DMS153 (cell line): ENCODE data around the gene DCUN1D3.
"Not testable (repeated sequence)": the region's sequence is repeated elsewhere in the genome, so short reads cannot be mapped to it uniquely, and the experiment has no call there.

Experiments
- DNase-seq: peaks from one replicate; lab custom pipeline; 2025; lab: John Stamatoyannopoulos, UW

The DCUN1D3 gene

GRCh38 chr16:20862162-20862960 is 37.8 kb downstream of the DCUN1D3 start:
- no peak for DNase-seq

DNA sequence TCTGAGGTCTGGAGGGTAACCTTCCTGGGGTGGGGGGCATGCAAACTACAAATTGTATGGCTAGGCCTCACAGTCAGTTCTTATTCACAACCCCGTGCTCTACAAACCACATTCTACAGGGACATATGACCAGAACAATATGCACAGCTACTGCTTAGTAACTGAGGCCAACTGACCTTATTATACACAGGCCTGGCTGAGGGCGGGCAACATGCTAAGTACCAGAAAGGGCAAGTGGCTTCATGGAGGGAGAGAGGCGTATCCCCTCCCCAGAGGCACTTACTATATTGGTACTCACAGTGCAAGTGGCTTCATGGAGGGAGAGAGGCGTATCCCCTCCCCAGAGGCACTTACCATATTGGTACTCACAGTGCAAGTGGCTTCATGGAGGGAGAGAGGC is 39.2 kb downstream of the DCUN1D3 start:
- not testable (repeated sequence) for DNase-seq

GRCh38 chr16:20860361-20860760 is 39.8 kb downstream of the DCUN1D3 start:
- DNase-seq, result no peak

DNA sequence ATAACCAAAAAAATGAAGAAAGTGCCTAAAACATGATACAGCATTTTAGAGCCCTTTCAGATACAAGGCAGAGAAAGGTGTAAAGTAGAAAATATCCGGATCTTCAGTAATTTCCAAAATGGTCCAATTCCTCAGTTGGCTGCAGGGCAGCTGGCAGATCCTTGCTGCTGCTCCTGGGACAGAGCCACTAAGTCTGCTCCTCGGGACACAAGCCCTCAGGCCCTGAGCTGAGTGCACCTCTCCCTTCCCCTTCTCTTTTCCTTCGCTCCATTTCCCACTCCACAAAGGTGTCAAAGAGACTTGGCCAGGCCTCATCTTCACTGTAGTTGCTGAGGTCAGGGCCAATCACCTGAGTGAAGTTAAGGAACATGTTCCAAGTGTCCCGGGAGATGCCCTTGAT is 40.5 kb downstream of the DCUN1D3 start:
- no peak for DNase-seq

GRCh38 chr16:20859229-20859628 is 40.9 kb downstream of the DCUN1D3 start:
- no peak for DNase-seq

- no peak for DNase-seq
Measured at GRCh38 chr16:20857281-20857680, 42.9 kb downstream of the DCUN1D3 start.

- DNase-seq, result no peak
Measured at GRCh38 chr16:20854963-20855362, 45.2 kb downstream of the DCUN1D3 start.

GRCh38 chr16:20853981-20854620 is 46.1 kb downstream of the DCUN1D3 start:
- no peak for DNase-seq

DNA sequence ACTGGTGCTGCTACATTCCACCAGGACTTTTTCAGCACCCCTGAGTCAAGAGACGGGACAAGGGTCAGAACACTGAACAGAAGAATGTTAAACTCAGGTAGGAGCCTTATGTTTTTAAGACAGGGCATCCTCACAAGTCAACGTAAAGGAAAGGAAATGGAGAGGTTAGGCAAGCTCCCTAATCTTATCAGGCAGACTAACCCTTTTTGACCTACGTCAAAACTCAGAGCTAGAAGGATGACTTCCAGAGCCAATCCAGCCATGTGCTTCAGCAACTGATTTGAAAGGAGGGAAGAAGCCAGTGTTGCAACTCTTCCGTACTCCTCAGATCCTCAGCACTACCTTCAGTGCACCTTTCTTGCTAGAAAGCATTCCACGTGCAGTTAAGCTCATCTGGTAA is 47.0 kb downstream of the DCUN1D3 start:
- no peak for DNase-seq

DNA sequence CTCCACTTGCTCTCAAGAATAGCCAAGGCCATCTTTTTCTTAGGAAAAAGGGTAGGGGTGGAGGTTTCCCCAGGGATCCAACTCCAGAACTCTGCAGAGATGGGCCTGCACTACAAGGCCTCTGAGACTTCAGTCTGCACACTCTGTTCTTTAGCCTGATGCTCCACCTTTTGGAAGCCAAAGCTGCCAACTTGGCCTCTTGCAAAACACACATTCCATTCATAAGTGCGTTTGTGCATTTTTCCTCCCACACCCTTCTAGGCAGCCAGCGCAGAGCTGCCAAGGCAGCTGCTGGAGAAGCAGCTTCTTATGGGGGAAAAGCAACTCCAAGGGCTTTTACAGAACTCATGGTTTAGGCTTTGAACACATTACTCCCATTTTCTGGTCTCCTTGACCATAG is 48.6 kb downstream of the DCUN1D3 start:
- DNase-seq, result no peak

GRCh38 chr16:20850981-20851380 is 49.2 kb downstream of the DCUN1D3 start:
- no peak for DNase-seq

DNA sequence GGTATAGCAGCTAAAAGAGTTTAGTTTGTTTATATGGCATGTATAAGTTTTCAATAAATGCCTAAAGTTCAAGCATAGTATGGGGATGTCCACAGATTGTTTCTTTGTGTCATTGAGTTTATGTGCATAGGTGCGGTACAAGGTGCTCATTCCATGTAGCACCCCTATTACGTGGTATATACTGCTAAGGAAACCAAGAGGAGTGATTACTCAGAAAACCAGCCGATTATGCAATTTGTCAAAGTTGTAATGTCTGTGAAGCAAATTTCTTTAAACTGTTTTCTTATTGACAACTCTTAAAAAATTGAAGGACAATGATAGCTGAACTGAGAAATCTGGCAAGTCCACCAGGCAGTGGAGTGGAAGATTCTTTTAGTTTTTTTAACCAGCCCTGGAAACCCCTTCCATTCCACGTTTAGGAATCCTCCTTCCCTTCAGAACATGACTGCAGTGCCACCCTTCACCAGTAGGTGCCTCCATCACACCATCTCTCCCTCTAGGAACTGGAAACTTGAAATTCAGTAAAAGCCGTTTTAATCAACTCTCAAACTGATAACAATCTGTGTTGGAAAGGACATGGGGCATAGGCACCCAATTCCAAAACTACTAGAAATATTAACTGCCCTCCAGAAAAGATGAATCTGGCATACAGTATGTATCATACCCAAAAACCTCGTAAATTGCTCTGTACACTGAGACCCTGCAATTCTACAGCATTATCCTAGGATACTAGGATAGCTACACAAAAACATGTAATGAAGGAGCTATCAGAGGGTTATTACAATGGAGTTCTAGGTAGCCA is 50.4 kb downstream of the DCUN1D3 start:
- peak; percentile 33 for DNase-seq

DNA sequence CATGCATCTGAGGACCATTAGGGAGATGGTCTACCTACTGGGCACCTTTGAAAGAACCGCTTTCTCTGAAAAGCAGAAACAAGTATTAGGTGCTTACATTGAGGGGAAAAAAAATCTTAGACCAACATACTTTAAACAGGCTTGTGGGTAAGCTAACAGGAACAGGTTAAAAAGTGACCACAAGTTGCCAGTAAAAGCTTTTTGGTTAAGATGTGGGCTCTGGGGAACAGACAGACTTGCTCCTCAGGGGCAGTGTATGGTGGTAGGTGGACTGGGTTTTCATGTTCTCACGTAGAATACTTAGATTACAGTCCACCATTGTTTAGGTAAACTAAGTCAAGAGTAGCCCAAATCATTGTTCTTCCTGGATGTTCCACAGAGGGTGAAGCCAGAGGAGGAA is 52.6 kb downstream of the DCUN1D3 start:
- DNase-seq, result no peak

DNA sequence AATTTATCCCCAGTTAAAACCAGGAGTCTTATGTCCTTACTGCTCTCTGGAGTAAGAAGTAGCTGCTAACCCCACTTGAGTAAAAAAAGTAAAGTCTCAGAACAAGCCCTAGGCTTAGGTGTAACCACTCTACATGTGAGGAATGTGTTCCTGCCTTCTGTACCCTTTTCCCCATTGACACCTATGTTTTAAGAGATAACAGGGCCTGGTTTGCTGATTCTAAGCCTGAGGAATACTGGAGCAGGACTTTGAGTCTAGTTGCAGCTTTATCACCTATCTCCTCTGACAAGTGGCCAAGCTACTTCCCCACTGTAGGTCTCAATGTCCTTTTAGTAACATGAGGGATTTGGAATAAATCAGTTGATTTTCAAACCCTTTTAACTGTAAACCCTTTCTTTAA is 53.6 kb downstream of the DCUN1D3 start:
- DNase-seq, result no peak

DNA sequence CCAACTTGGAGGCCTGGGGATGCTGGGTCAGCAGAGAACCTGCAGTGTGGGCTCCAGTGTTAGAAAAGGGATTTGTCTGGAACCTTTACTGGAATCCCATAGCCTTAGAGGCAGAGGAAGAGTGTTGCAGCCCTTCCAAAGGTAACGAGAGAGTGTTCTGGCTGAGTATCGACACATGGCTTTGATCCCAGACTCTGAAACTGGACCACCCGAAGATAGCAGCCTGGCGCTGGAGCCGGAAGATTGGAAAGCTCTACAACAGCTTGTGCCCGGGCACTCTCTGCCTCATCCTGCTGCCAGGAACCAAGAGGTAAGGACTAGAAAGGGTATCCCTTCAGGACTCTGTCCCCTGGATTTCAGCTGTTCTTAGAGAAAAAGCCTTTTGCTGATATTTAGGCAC is 54.1 kb downstream of the DCUN1D3 start:
- DNase-seq, result no peak

GRCh38 chr16:20844588-20844987 is 55.6 kb downstream of the DCUN1D3 start:
- no peak for DNase-seq

DNA sequence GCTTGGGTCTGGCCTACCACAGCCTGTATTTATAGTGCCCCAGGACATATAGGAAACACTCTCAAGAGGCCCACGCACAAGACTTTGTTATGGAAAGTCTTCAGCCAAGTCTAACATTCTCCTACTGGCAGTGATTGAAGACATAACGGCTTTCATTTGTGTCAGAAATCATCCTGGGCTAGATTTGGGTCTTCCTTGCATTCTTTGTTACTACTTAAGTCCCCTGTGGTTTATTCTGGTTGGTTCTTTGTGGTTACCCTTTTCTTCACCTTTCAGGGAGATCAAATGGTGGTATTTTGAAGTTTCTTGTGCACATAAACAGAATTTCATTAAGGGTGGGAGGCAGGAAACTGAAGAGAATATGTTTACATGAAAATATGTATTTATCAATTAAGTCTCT is 56.1 kb downstream of the DCUN1D3 start:
- no peak for DNase-seq

DNA sequence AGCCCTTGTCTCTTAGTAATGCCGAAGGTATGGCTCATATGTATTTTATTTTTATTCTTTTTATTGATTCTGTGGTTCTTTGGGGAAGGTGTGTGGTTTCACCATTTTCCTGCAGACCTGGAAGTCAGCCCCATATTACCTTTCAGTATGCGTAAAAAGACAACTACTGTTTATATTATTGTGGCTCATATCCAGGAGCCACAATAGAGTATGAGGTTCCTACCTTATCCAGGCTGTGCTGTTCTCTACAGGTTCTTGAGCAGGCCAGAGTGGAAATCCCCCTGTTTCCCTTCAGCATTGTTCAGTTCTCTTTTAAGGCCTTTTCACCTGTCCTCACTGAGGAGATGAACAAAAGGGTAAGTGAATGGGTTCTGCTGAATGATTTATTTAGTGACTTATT is 60.7 kb downstream of the DCUN1D3 start:
- DNase-seq, result no peak

GRCh38 chr16:20838240-20838639 is 61.9 kb downstream of the DCUN1D3 start:
- no peak for DNase-seq

DNA sequence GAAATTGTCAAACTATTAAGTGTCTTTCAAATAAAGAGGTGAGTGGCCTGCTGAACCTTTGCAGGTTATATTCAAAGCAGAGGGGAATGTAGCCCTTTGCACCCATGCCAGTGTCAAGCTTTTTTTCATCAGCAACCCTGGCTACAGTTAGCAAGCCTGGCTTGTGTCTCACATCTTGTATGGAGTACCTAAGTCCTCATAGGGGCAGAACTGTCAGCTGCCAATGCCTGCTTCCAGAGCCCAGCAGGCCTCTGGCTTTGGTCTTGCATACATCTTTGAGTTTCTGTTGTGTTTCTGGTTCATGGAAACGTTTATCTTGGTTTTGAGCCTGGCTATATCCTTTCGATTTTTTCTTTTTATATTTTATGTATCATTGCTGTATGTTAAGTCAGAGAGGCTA is 67.1 kb downstream of the DCUN1D3 start:
- DNase-seq, result no peak

- DNase-seq, result no peak
Measured at GRCh38 chr16:20830372-20830771, 69.8 kb downstream of the DCUN1D3 start.

GRCh38 chr16:20829536-20829935 is 70.6 kb downstream of the DCUN1D3 start:
- DNase-seq, result no peak

DNA sequence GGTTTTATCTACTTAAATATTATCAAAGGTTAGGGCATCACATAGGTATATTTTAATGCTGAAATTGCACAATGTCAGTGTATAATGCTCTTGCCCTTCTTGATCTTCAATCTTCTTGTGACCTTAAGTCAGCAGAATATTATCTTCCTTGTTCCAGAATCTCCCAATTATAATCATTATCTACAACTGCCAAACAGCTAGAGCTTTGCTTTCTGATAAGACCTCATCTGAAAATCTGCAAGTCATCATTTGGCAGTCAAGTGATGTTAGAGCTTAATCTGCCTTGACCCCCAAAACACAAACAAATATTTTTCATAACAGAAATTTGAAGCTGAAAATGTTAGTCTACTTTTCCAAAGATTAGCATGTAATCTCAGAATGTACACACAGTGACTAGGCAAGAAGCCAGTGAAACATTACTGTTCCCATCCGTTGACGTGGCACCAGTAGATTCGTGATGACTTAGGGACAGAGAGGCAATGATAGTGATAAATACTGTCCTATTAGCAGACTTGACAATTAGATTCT is 74.1 kb downstream of the DCUN1D3 start:
- no peak for DNase-seq
